ENCODE results near the gene LHX6. TPM values are rescaled to one million over a fixed set of nuclear protein-coding genes. Genes with fewer than 3 reads are reported as not detected.

Gene LHX6
- total and polyA plus RNA-seq, 9 of the 15 experiments (the other 6 are each of a cell fraction or from before 2014, with no cell fraction given) = 2.8 to 16.3 (median 7.9) TPM

GRCh38 chr9:122206118-122207046 lies 22.4 kb downstream of the LHX6 start (continued):
- no peak for TF ChIP-seq REST (IDR thresholded peaks at IDR 0.05; ENCODE audit: borderline replicate concordance)
- TF ChIP-seq REST (CRISPR knock-in tag; IDR thresholded peaks at IDR 0.05; ENCODE audit: low read depth) = no peak
- no peak for TF ChIP-seq FOSL1 (tag; conservative IDR thresholded peaks at IDR 0.05)
- TF ChIP-seq, protein P1, sequence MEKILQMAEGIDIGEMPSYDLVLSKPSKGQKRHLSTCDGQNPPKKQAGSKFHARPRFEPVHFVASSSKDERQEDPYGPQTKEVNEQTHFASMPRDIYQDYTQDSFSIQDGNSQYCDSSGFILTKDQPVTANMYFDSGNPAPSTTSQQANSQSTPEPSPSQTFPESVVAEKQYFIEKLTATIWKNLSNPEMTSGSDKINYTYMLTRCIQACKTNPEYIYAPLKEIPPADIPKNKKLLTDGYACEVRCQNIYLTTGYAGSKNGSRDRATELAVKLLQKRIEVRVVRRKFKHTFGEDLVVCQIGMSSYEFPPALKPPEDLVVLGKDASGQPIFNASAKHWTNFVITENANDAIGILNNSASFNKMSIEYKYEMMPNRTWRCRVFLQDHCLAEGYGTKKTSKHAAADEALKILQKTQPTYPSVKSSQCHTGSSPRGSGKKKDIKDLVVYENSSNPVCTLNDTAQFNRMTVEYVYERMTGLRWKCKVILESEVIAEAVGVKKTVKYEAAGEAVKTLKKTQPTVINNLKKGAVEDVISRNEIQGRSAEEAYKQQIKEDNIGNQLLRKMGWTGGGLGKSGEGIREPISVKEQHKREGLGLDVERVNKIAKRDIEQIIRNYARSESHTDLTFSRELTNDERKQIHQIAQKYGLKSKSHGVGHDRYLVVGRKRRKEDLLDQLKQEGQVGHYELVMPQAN (IDR thresholded peaks at IDR 0.05; ENCODE audit: borderline replicate concordance) = no peak
- no peak for TF ChIP-seq PTRF (tag; IDR thresholded peaks at IDR 0.05)
- no peak for TF ChIP-seq LCOR (CRISPR knock-in tag; IDR thresholded peaks at IDR 0.05)
- TF ChIP-seq RFX1 (IDR thresholded peaks at IDR 0.05) = no peak
- no peak for TF ChIP-seq RREB1 (CRISPR knock-in tag; IDR thresholded peaks at IDR 0.05)

Measured in K562 (cell line).